Ishikawa (cell line): ENCODE measurements around the gene CACNA1G.

Experiments used
- CEBPB ChIP-seq: IDR thresholded peaks from 2 replicates; pipeline ENCODE4 v1.6.1; 2012
- CREB1 ChIP-seq: IDR thresholded peaks from 2 replicates; pipeline ENCODE4 v1.6.1; 2012; ENCODE audit warnings: low read depth
- EGR1 ChIP-seq: IDR thresholded peaks from 2 replicates; pipeline ENCODE4 v1.6.1; 2012
- EP300 ChIP-seq: IDR thresholded peaks from 2 replicates; pipeline ENCODE4 v1.6.1; 2012; ENCODE audit warnings: borderline replicate concordance
- FOXM1 ChIP-seq: IDR thresholded peaks from 2 replicates; pipeline ENCODE4 v1.6.1; 2012; ENCODE audit warnings: low read depth, borderline replicate concordance
- NFIC ChIP-seq: IDR thresholded peaks from 2 replicates; pipeline ENCODE4 v1.6.1; 2012
- RAD21 ChIP-seq: IDR thresholded peaks from 2 replicates; pipeline ENCODE4 v1.6.1; 2012; ENCODE audit warnings: low read depth
- TAF1 ChIP-seq: IDR thresholded peaks from 2 replicates; pipeline ENCODE4 v1.6.1; 2012; ENCODE audit warnings: low read depth, mild to moderate bottlenecking
- TCF12 ChIP-seq: IDR thresholded peaks from 2 replicates; pipeline ENCODE4 v1.6.1; 2012; ENCODE audit warnings: low read depth
- TEAD4 ChIP-seq: IDR thresholded peaks from 2 replicates; pipeline ENCODE4 v1.6.1; 2012
- USF1 ChIP-seq: IDR thresholded peaks from 2 replicates; pipeline ENCODE4 v1.6.1; 2012
- YY1 ChIP-seq: IDR thresholded peaks from 2 replicates; pipeline ENCODE4 v1.6.1; 2012; ENCODE audit warnings: low read depth
- ZBTB7A ChIP-seq: IDR thresholded peaks from 2 replicates; pipeline ENCODE4 v1.6.1; 2012; ENCODE audit warnings: low read depth
- TF ChIP-seq, protein P1 (sequence below): IDR thresholded peaks from 2 replicates; pipeline ENCODE4 v1.6.1; 2012
- TF ChIP-seq, protein P2 (sequence below): IDR thresholded peaks from 2 replicates; pipeline ENCODE4 v1.6.1; 2012; ENCODE audit warnings: low read depth, mild to moderate bottlenecking

CACNA1G gene

GRCh38 chr17:50603340-50603739, 42.8 kb downstream of the CACNA1G start:
- TF ChIP-seq EGR1 (no peak), YY1 (no peak), TEAD4 (no peak), TCF12 (no peak)
- TF ChIP-seq, protein P1, sequence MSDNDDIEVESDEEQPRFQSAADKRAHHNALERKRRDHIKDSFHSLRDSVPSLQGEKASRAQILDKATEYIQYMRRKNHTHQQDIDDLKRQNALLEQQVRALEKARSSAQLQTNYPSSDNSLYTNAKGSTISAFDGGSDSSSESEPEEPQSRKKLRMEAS: no peak

GRCh38 chr17:50604513-50604912, 44.0 kb downstream of the CACNA1G start:
- no peak for TF ChIP-seq RAD21
- no peak for TF ChIP-seq TAF1
- no peak for TF ChIP-seq CREB1
- no peak for TF ChIP-seq ZBTB7A
- TF ChIP-seq FOXM1: no peak
- no peak for TF ChIP-seq USF1
- TF ChIP-seq NFIC: no peak
- TF ChIP-seq EGR1: no peak
- no peak for TF ChIP-seq YY1
- TF ChIP-seq TCF12: no peak
- no peak for TF ChIP-seq TEAD4
- TF ChIP-seq CEBPB: no peak
- TF ChIP-seq, protein P2, sequence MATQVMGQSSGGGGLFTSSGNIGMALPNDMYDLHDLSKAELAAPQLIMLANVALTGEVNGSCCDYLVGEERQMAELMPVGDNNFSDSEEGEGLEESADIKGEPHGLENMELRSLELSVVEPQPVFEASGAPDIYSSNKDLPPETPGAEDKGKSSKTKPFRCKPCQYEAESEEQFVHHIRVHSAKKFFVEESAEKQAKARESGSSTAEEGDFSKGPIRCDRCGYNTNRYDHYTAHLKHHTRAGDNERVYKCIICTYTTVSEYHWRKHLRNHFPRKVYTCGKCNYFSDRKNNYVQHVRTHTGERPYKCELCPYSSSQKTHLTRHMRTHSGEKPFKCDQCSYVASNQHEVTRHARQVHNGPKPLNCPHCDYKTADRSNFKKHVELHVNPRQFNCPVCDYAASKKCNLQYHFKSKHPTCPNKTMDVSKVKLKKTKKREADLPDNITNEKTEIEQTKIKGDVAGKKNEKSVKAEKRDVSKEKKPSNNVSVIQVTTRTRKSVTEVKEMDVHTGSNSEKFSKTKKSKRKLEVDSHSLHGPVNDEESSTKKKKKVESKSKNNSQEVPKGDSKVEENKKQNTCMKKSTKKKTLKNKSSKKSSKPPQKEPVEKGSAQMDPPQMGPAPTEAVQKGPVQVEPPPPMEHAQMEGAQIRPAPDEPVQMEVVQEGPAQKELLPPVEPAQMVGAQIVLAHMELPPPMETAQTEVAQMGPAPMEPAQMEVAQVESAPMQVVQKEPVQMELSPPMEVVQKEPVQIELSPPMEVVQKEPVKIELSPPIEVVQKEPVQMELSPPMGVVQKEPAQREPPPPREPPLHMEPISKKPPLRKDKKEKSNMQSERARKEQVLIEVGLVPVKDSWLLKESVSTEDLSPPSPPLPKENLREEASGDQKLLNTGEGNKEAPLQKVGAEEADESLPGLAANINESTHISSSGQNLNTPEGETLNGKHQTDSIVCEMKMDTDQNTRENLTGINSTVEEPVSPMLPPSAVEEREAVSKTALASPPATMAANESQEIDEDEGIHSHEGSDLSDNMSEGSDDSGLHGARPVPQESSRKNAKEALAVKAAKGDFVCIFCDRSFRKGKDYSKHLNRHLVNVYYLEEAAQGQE: no peak

GRCh38 chr17:50605429-50605828, 44.9 kb downstream of the CACNA1G start:
- TF ChIP-seq CREB1: no peak
- no peak for TF ChIP-seq EGR1
- TF ChIP-seq, protein P2: no peak
- no peak for TF ChIP-seq RAD21
- TF ChIP-seq YY1: no peak
- TF ChIP-seq, protein P1: no peak
- no peak for TF ChIP-seq ZBTB7A
- TF ChIP-seq CEBPB: no peak
- TF ChIP-seq USF1: no peak
- no peak for TF ChIP-seq EP300
- no peak for TF ChIP-seq TCF12
- TF ChIP-seq TAF1: no peak
- no peak for TF ChIP-seq TEAD4
- TF ChIP-seq FOXM1: no peak

DNA sequence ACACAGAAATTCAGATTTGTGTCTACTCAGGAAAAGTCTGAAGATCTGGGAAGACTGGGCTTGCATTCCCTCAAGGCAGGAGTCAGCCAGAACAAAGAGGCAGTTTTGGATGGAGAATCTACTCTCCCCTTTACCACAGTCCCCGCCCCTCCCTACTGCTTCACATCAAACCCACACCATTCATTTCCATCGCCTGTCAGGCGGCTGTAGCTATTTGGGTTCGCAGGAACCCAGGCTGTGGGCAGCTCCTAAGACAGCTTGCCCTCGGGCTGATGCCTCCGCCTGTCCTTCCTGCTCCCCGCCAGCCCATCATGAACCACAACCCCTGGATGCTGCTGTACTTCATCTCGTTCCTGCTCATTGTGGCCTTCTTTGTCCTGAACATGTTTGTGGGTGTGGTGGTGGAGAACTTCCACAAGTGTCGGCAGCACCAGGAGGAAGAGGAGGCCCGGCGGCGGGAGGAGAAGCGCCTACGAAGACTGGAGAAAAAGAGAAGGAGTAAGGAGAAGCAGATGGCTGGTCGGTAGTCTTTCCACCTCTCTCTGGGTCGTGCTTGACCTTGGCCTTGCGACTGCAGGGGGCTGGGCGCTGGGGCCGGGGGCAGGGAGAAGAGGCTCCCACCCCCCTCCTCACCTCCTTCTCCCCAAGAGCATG, 47.1 kb downstream of the CACNA1G start:
- TF ChIP-seq ZBTB7A: no peak
- TF ChIP-seq RAD21: no peak
- no peak for TF ChIP-seq TEAD4
- TF ChIP-seq CREB1: no peak
- TF ChIP-seq USF1: no peak
- TF ChIP-seq YY1: no peak
- no peak for TF ChIP-seq TCF12
- TF ChIP-seq, protein P2: no peak
- no peak for TF ChIP-seq NFIC
- TF ChIP-seq CEBPB: no peak
- TF ChIP-seq, protein P1: no peak
- no peak for TF ChIP-seq FOXM1
- TF ChIP-seq EP300: no peak
- TF ChIP-seq EGR1: no peak
- no peak for TF ChIP-seq TAF1
